HCT116 (cell line): ENCODE data around the gene SYNGR1. TPM values are rescaled to one million over a fixed set of nuclear protein-coding genes. Genes with fewer than 3 reads are reported as not detected.

Experiments
- ATAC-seq: fragments of 200-7000 bp; cut with Tn5 transposase; 2 replicates; pipeline ENCODE4 v1.9.1; 2020; ENCODE audit warnings: mild to moderate bottlenecking, moderate library complexity
- BruUV-seq: library from RNA; stranded (reverse); fragments of 400-500 nt; replicated peaks from 2 replicates; lab custom pipeline; 2021; lab: Mats Ljungman, UMichigan
- CTCF ChIA-PET: fragments of 300-600 bp; sonication (Branson Sonifier 250); formaldehyde crosslinking; loops from one replicate; lab custom pipeline; 2021; ENCODE audit warnings: antibody characterized with exemption; lab: Charles Lee
- POLR2A ChIA-PET: fragments of 300-600, 350-600 bp; sonication (Branson Sonifier 250); formaldehyde crosslinking; loops from one replicate; lab custom pipeline; 2021; ENCODE audit warnings: antibody characterized with exemption; lab: Charles Lee
- RAD21 ChIA-PET, 2 experiments: fragments of 300-600 bp; sonication (Branson Sonifier 250); formaldehyde crosslinking; loops; one replicate each; lab custom pipeline; 2023; ENCODE audit warnings: low total read pairs in 2 of 2; ENCODE audit not compliant: uncharacterized antibody in 2 of 2, unreplicated experiment in 2 of 2, low non-redundant PET in 1 of 2; lab: Charles Lee
- DNase-seq: peaks from one replicate; pipeline ENCODE4 v3.0.0-alpha.2; 2010; ENCODE audit warnings: low read depth, low spot score
- H2AFZ ChIP-seq: fragments of 200-600 bp; shearing (Covaris generic), sonication (generic); 2 replicates; pipeline ENCODE4 v1.6.1; 2017; ENCODE audit warnings: low read depth, mixed run types, mixed read lengths, antibody characterized with exemption, low read length; ENCODE audit not compliant: poor library complexity, severe bottlenecking
- H3K27ac ChIP-seq: 2 replicates; pipeline ENCODE4 v1.5.1; 2012; ENCODE audit warnings: low read depth, low read length
- H3K27me3 ChIP-seq: fragments of 200-600 bp; sonication (generic); 2 replicates; pipeline ENCODE4 v1.6.1; 2016; ENCODE audit warnings: mixed run types, low read length, mixed read lengths; ENCODE audit not compliant: insufficient read depth
- H3K36me3 ChIP-seq, 2 experiments: fragments of 200-500 bp in 1 of 2; fragments of 200-600 bp in 1 of 2; sonication (Bioruptor generic) in 1 of 2; sonication (generic) in 1 of 2; 2 replicates each; pipeline versions ENCODE4 v1.5.1 to v1.6.1; 2014 to 2016; ENCODE audit warnings: low read length in 2 of 2, inconsistent platforms in 1 of 2, mixed read lengths in 1 of 2, mixed run types in 1 of 2; ENCODE audit not compliant: insufficient read depth in 2 of 2, control insufficient read depth in 1 of 2
- H3K4me1 ChIP-seq, 2 experiments: fragments of 200-600 bp in 1 of 2; sonication (generic) in 1 of 2; 2 replicates each; pipeline versions ENCODE4 v1.5.1 to v1.6.1; 2012 to 2017; ENCODE audit warnings: low read length in 2 of 2, inconsistent platforms in 1 of 2, mild to moderate bottlenecking in 1 of 2, mixed read lengths in 1 of 2, mixed run types in 1 of 2, moderate library complexity in 1 of 2; ENCODE audit not compliant: insufficient read depth in 2 of 2, control insufficient read depth in 1 of 2
- H3K4me2 ChIP-seq: fragments of 200-600 bp; sonication (generic); 2 replicates; pipeline ENCODE4 v1.6.1; 2017; ENCODE audit warnings: mixed run types, low read length, mixed read lengths
- H3K4me3 ChIP-seq, 2 experiments: fragments of 200-600 bp in 1 of 2; sonication (generic) in 1 of 2; replicated peaks in 1 of 2; 2 replicates each; pipeline ENCODE4 v1.5.1; 2011 to 2016; ENCODE audit warnings: low read length in 2 of 2, control low read depth in 1 of 2, low read depth in 1 of 2, mild to moderate bottlenecking in 1 of 2, mixed read lengths in 1 of 2, mixed run types in 1 of 2
- H3K79me2 ChIP-seq: fragments of 200-600 bp; sonication (generic); 2 replicates; pipeline ENCODE4 v1.6.1; 2017; ENCODE audit warnings: mild to moderate bottlenecking, mixed run types, low read length, moderate library complexity, mixed read lengths; ENCODE audit not compliant: insufficient read depth
- H3K9ac ChIP-seq: fragments of 200-600 bp; sonication (generic); 2 replicates; pipeline ENCODE4 v1.6.1; 2016; ENCODE audit warnings: low read length, mixed read lengths
- H3K9me2 ChIP-seq: fragments of 200-600 bp; sonication (generic), shearing (Covaris generic); 2 replicates; pipeline ENCODE4 v1.6.1; 2017; ENCODE audit warnings: mixed run types, mild to moderate bottlenecking, moderate library complexity; ENCODE audit not compliant: insufficient read depth
- H3K9me3 ChIP-seq, 2 experiments: fragments of 200-500 bp in 1 of 2; fragments of 200-600 bp in 1 of 2; sonication (Bioruptor generic) in 1 of 2; sonication (generic) in 1 of 2; 2 replicates each; pipeline ENCODE4 v1.6.1; 2014 to 2017; ENCODE audit warnings: low read length in 2 of 2, mixed read lengths in 2 of 2, inconsistent platforms in 1 of 2, low read depth in 1 of 2, mild to moderate bottlenecking in 1 of 2, mixed run types in 1 of 2, moderate library complexity in 1 of 2; ENCODE audit not compliant: control insufficient read depth in 1 of 2, insufficient read depth in 1 of 2
- H4K20me1 ChIP-seq: fragments of 200-600 bp; sonication (generic), shearing (Covaris generic); 2 replicates; pipeline ENCODE4 v1.6.1; 2017; ENCODE audit warnings: mixed run types, mild to moderate bottlenecking, moderate library complexity; ENCODE audit not compliant: insufficient read depth
- ATF3 ChIP-seq: IDR thresholded peaks from 2 replicates; pipeline ENCODE4 v1.6.1; 2012
- CTCF ChIP-seq, 3 experiments: fragments of 200-600 bp in 1 of 3; sonication (generic) in 1 of 3; IDR thresholded peaks in 2 of 3; conservative IDR thresholded peaks in 1 of 3; 2 replicates each; pipeline ENCODE4 v1.5.1; 2012 to 2017; ENCODE audit warnings: low read depth in 2 of 3, low read length in 2 of 3, antibody characterized with exemption in 1 of 3, borderline replicate concordance in 1 of 3, control low read depth in 1 of 3, mild to moderate bottlenecking in 1 of 3, mixed read lengths in 1 of 3, mixed run types in 1 of 3, moderate library complexity in 1 of 3; ENCODE audit not compliant: insufficient read depth in 1 of 3
- MAX ChIP-seq: IDR thresholded peaks from 2 replicates; pipeline ENCODE4 v1.6.1; 2012
- REST ChIP-seq: IDR thresholded peaks from 2 replicates; pipeline ENCODE4 v1.6.1; 2012; ENCODE audit warnings: low read depth
- intact Hi-C: fragments of 100-400 bp; cut with micrococcal nuclease; formaldehyde crosslinking; loops from 2 replicates; pipeline ENCODE4 v1.10.0; 2022
- total RNA-seq: library from RNA; stranded (reverse); gene quantifications from one replicate; pipeline ENCODE4 v1.2.1, GENCODE V29; 2021; ENCODE audit not compliant: unreplicated experiment

Gene SYNGR1
- total RNA-seq, 1 experiment from 2014 or later, result 20.7 TPM

- RAD21 ChIA-PET, result no interaction called here
- POLR2A ChIA-PET, result no interaction called here
Measured at GRCh38 chr22:39434243-39434653, 84.5 kb downstream of the SYNGR1 start.

More at GRCh38 chr22:39434243-39434653, 84.5 kb downstream of the SYNGR1 start:
- no peak for TF ChIP-seq MAX
- TF ChIP-seq CTCF (IDR thresholded peaks at IDR 0.05 in 2 of 3, conservative IDR thresholded peaks at IDR 0.05 in 1 of 3; ENCODE audit: borderline replicate concordance in 1 of 3, insufficient read depth in 1 of 3, low read depth in 2 of 3, low read length in 2 of 3), result no peak
- TF ChIP-seq REST, result no peak
- no peak for TF ChIP-seq ATF3
- TF ChIP-seq, all 23 proteins: peak for 0
- intact Hi-C loops, result no loop called here
- H3K9me3 ChIP-seq, result no peaks in the 10 kb centered on the region
- peaks cover 11 to 23% of the 10 kb centered on the region in 2 experiments for H3K4me1 ChIP-seq
- ATAC-seq (no peak), DNase-seq (no peak)
- no peaks in the 10 kb centered on the region for H3K9me2 ChIP-seq
- no TSS peak for BruUV-seq
- H2AFZ ChIP-seq, result no peak overlapping the region
- H3K79me2 ChIP-seq, result no peaks in the 10 kb centered on the region
- no peaks in the 10 kb centered on the region for H4K20me1 ChIP-seq
- no peaks in the 10 kb centered on the region for H3K27me3 ChIP-seq
- H3K4me2 ChIP-seq, result no peak overlapping the region
- H3K36me3 ChIP-seq, result peaks cover 2 to 5% of the 10 kb centered on the region in 2 experiments; a peak in 2 of 4 replicates
- no peak overlapping the region for H3K27ac ChIP-seq
- H3K9ac ChIP-seq, result no peak overlapping the region
- no peak overlapping the region for H3K4me3 ChIP-seq
- CTCF ChIA-PET, result no interaction called here
